OCI-LY1 (cell line): ENCODE measurements around the gene PLOD2.

Experiments used
- CTCF ChIP-seq: fragments of 200-600 bp; sonication (generic), shearing (Covaris generic); IDR thresholded peaks from 2 replicates; pipeline ENCODE4 v1.5.1; 2017; ENCODE audit warnings: mild to moderate bottlenecking, antibody characterized with exemption, low read length, moderate library complexity, mixed read lengths
- EZH2 ChIP-seq: fragments of 200-600 bp; sonication (generic), shearing (Covaris generic); IDR thresholded peaks from 2 replicates; pipeline ENCODE4 v1.8.0; 2017; ENCODE audit warnings: borderline replicate concordance, mixed run types, mild to moderate bottlenecking, antibody characterized with exemption, low read length, moderate library complexity, mixed read lengths

- no peak for TF ChIP-seq CTCF
- no peak for TF ChIP-seq EZH2
Measured at GRCh38 chr3:146090521-146090920, 70.5 kb downstream of the PLOD2 start.
